Measurements from ENCODE around the gene RFX5.
A peak's percentile ranks its signal among the peaks of the same experiment; 100 is the strongest.
"Not testable (repeated sequence)": the region's sequence is repeated elsewhere in the genome, so short reads cannot be mapped to it uniquely, and the experiment has no call there.

The RFX5 gene

DNA sequence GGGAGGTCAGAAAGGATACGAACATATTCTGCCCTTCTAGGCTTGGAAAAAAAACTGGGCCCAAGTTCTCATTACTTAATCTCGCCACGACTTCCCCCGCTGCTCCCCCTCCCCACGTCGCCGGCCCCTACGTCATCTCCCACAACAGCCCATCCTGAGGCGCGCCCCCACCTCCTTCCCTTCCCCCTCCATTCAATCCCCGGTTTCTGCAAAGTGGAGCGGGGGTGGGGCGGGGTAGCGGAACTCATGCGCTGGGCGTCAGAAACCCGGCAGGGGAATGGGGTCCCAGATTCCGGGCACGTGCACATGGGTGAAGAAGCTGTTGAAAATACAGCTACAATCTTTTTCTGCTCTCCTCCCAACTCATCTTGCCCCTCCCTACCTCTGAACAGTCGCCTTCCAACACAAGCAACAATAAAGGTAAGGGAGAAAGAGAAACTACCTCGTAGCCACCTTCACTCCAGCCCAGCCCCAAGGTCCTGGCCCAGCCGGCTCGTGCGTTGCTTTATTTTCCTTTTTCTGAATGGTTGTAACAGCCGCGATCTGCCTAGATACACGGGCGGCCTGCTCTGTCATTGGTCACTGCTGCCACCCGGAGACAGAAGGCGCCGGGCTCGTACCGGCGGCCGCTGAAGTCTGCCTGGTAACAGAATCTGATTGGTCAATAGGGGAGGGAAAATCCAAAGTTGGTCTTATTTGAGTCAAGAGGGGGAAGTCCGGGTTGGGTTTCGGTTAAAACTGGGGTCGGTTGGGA, at the start of gene RFX5:
TSS of gene RFX5 (minus strand) at position 484 of the 754 bp plus-strand sequence. CDS start 932 bp downstream, outside the sequence.
- peak within 1 kb of the TSS; percentile 72 for H3K4me3 ChIP-seq
- peak within 1 kb of the TSS; percentile 96 for H3K9ac ChIP-seq
- H3K36me3 ChIP-seq: peaks cover 45% of the 10 kb centered on the region
- no peaks in the 10 kb centered on the region for H3K27me3 ChIP-seq
- peaks cover 21% of the 10 kb centered on the region; the same call in 1 of the 2 replicates for H4K20me1 ChIP-seq
- peaks cover 57% of the 10 kb centered on the region for H3K4me1 ChIP-seq
- H3K4me2 ChIP-seq: peak within 1 kb of the TSS; percentile 99
- peaks cover 30% of the 10 kb centered on the region for H3K9me3 ChIP-seq
- peak within 1 kb of the TSS; percentile 99 for H3K27ac ChIP-seq
- no peak for TF ChIP-seq Cebpa-rat (IDR thresholded peaks at IDR 0.05)

DNA sequence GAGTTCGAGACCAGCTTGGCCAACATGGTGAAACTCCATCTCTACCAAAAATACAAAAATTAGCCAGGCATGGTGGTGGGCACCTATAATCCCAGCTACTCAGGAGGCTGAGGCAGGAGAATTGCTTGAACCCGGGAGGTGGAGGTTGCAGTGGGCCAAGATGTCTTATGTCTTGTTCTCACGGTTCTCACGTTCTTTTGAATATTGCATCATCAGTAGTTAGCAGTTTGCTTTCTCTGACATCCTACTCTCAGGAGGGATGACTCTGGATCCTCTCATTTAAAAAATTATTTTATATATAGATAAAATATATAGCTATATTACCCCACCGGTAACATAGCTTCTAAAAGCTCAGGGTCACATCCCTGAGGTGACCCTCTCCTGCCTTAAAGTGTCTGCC, 49.2 kb upstream of the RFX5 start:
- H3K27ac ChIP-seq, H3K4me2 ChIP-seq, H3K9ac ChIP-seq, H3K27me3 ChIP-seq, H3K9me3 ChIP-seq, H3K4me3 ChIP-seq: not testable (repeated sequence)
- peak; percentile 45; the same call in 1 of the 2 replicates for TF ChIP-seq Cebpa-rat (IDR thresholded peaks at IDR 0.05)
- peaks cover 18% of the 10 kb centered on the region for H4K20me1 ChIP-seq
- peaks cover 11% of the 10 kb centered on the region for H3K36me3 ChIP-seq
- peaks cover 12% of the 10 kb centered on the region for H3K4me1 ChIP-seq

DNA sequence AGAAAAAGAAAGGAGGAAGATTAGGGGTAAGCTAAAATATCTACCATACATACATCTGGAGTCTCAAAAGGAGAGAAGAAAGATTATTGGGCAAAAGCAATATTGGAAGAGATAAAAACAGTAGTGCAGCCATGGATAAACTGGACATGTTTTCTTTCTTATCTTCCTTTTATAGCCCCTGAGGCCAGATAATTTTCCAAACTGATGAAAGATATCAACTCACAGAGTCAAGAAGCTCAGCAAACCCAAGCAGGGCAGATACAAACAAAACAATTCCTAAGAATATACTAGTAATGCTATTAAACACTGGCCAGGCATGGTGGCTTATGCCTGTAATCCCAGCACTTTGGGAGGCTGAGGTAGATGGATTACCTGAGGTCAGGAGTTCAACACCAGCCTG, 46.5 kb upstream of the RFX5 start:
- Histone ChIP-seq H3K4me1 (no peaks in the 10 kb centered on the region), H3K4me3 (no peak overlapping the region), H3K27me3 (no peaks in the 10 kb centered on the region), H4K20me1 (no peaks in the 10 kb centered on the region), H3K27ac (no peak overlapping the region), H3K9me3 (no peaks in the 10 kb centered on the region), H3K36me3 (no peaks in the 10 kb centered on the region), H3K4me2 (no peak overlapping the region), H3K9ac (no peak overlapping the region)
- TF ChIP-seq Cebpa-rat (IDR thresholded peaks at IDR 0.05): no peak

DNA sequence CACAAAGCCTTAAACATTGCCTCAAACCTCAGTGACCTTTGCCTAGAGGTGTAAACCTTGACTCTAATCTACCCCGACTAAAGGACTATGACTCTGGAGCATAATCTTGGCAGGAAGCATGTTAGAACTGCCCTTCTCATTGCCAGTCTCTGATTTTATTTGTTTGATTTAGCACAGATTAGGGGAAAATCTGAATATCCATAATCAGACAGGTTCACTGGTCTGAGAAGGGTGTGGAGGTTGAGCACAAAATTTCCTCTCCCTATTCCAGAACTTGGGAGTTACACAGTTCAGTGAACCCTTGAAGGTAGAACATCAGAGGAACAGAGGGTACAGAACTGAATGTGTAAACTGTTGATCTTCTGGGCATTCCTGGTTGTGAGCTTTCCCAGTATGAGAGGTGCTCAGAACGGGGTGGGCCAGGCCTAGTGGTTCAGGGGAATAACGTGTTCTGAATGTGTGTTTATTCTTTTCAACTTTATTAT, 44.1 kb upstream of the RFX5 start:
- H3K4me1 ChIP-seq: no peaks in the 10 kb centered on the region
- H3K27me3 ChIP-seq: no peaks in the 10 kb centered on the region
- no peak overlapping the region for H3K4me3 ChIP-seq
- TF ChIP-seq Cebpa-rat (IDR thresholded peaks at IDR 0.05): no peak
- no peaks in the 10 kb centered on the region for H3K9me3 ChIP-seq
- H4K20me1 ChIP-seq: no peaks in the 10 kb centered on the region
- H3K27ac ChIP-seq: no peak overlapping the region
- H3K36me3 ChIP-seq: no peaks in the 10 kb centered on the region
- no peak overlapping the region for H3K9ac ChIP-seq
- no peak overlapping the region for H3K4me2 ChIP-seq

DNA sequence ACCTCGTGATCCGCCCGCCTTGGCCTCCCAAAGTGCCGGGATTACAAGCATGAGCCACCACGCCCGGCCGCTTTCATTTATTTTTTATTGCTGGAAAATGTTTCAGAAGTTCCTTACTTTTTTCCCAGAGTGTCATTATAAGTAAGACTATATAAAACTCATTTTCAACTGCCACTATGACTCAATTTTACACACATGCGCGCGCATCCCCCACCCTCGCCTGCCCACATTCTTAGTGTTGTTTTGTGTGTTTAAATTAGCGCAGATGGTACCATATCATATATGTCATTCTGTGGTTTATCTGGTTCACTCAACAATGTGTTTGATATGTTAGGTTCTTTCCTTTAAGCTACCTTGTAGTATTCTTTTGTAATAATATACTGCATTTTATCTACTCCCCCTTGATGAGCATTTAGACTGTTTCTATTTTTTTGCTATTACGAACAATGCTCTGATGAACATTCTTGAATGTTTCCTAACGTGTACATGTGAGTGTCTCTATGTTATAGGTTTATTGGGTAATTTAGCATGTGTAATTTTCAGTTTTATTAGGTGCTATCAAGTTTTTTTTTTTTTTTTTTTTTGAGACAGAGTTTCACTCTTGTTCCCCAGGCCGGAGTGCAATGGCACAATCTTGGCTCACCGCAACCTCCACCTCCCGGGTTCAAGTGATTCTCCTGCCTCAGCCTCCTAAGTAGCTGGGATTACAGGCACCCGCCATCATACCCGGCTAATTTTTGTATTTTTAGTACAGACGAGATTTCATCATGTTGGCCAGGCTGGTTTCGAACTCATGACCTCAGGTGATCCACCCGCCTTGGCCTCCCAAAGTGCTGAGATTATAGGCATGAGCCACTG, 43.4 kb upstream of the RFX5 start:
- not testable (repeated sequence) for H4K20me1 ChIP-seq, H3K36me3 ChIP-seq, H3K4me1 ChIP-seq, H3K27me3 ChIP-seq, H3K9me3 ChIP-seq, H3K4me2 ChIP-seq, H3K27ac ChIP-seq, H3K9ac ChIP-seq, H3K4me3 ChIP-seq

DNA sequence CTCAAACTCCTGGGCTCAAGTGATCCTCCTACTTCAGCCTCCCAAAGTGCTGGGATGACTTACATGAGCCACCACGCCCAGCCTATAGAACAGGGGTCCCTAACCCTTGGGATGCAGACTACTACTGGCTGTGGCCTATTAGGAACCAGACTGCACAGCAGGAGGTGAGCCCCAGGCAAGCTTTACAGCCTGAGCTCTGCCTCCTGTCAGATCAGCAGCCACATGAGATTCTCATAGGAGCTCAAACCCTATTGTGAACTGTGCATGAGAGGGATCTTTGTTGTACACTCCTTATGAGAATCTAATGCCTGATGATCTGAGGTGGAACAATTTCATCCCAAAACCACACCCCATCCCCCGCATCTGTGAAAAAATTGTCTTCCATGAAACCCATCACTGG, 39.0 kb upstream of the RFX5 start:
- H3K4me3 ChIP-seq: no peak overlapping the region
- H3K9me3 ChIP-seq: no peaks in the 10 kb centered on the region
- H3K4me2 ChIP-seq: no peak overlapping the region
- no peak for TF ChIP-seq Cebpa-rat (IDR thresholded peaks at IDR 0.05)
- no peaks in the 10 kb centered on the region for H3K27me3 ChIP-seq
- H3K9ac ChIP-seq: no peak overlapping the region
- no peak overlapping the region for H3K27ac ChIP-seq
- H3K4me1 ChIP-seq: no peaks in the 10 kb centered on the region
- H4K20me1 ChIP-seq: no peaks in the 10 kb centered on the region
- H3K36me3 ChIP-seq: no peaks in the 10 kb centered on the region

DNA sequence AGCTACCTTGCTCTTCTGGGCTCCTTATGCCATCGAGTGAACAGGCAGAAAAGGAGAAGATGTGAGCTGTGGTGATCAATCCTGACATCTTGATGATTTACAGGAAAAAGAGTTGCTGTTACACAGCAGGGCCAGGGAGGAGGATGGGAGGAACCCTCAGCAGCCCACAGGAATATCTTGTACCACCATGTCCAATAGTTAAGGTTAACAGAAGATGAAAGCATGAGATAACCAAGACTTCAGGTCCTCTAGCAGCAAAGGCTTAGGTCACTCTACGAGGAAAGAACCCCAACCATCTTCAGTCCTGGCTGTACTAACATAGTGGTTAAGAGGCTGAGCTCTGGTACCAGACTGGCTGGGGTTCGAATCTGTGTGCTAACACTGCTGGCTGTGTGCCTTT, 37.5 kb upstream of the RFX5 start:
- Histone ChIP-seq H3K27ac (no peak overlapping the region), H3K4me2 (no peak overlapping the region), H3K4me1 (no peaks in the 10 kb centered on the region), H3K9ac (no peak overlapping the region), H4K20me1 (no peaks in the 10 kb centered on the region), H3K36me3 (no peaks in the 10 kb centered on the region), H3K27me3 (no peaks in the 10 kb centered on the region), H3K9me3 (no peaks in the 10 kb centered on the region), H3K4me3 (no peak overlapping the region)
- TF ChIP-seq Cebpa-rat (IDR thresholded peaks at IDR 0.05): no peak

DNA sequence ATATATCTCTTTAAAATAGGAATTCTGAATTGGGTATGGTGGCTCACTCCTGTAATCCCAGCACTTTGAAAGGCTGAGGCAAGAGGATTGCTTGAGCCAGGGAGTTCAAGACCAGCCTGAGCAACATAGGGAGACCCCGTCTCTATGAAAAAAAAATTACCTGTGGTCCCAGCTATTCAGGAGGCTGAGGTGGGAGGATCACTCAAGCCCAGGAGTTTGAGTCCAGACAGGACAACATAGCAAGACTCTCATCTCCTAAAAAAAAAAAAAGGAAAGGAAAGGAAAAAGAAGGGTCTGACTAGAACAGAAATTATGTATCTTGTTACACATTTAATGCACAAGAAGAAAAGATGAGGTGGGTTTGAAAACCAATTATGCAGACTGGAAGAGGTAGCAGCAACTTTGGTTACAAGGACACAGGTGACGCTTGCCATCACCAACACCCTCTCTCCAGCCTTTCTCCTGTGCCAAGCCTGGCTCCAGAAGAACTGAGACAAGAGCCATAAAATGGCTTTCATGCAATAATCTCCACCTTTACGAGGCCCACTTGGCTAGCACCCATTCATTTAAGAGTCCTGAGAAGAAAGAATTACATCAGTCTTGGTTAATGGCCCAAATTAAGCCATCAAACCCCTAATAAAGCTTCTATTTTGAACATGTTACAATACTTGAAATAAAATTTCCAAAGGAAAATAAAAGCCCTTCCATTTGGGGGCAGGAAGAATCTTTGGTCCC, 30.3 kb upstream of the RFX5 start:
- H3K4me3 ChIP-seq: no peak overlapping the region
- H3K4me2 ChIP-seq: no peak overlapping the region
- no peak overlapping the region for H3K9ac ChIP-seq
- H3K27ac ChIP-seq: no peak overlapping the region
- H3K4me1 ChIP-seq: peaks cover 9% of the 10 kb centered on the region; the same call in 1 of the 2 replicates
- no peaks in the 10 kb centered on the region for H3K27me3 ChIP-seq
- no peak for TF ChIP-seq Cebpa-rat (IDR thresholded peaks at IDR 0.05)
- no peaks in the 10 kb centered on the region for H4K20me1 ChIP-seq
- no peaks in the 10 kb centered on the region for H3K9me3 ChIP-seq
- no peaks in the 10 kb centered on the region for H3K36me3 ChIP-seq

DNA sequence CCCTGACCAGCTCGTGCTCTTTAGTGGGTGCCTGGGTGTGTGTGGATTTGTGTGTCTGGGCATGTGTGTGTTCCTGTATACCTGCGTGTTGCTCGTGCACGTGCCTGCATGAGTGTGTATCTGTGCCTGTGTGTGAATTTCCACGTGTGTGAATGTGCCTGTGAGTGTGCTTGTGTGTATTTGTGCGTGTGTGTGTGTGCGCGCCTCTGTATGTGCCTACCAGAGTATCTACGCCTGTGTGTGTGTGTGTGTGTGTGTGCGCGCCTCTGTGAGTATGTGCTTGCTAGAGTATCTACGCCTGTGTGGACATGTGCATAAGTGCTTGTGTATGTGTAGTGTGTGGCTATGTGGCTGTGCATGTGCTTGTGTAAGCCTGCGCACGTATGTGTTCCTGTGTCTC, 26.1 kb upstream of the RFX5 start:
- TF ChIP-seq Cebpa-rat (IDR thresholded peaks at IDR 0.05): no peak
- Histone ChIP-seq H4K20me1 (no peaks in the 10 kb centered on the region), H3K36me3 (no peaks in the 10 kb centered on the region), H3K27me3 (no peaks in the 10 kb centered on the region), H3K9me3 (no peaks in the 10 kb centered on the region), H3K4me1 (peaks cover 31% of the 10 kb centered on the region), H3K4me2 (no peak overlapping the region), H3K9ac (no peak overlapping the region), H3K4me3 (no peak overlapping the region), H3K27ac (no peak overlapping the region)
